HL-60/S4 treated with phorbol 12-myristate 13-acetate at 8.2 ng/mL for 4 days and 3 days (cell line): ENCODE results near the gene RIN1.
"Not testable (repeated sequence)": the region's sequence is repeated elsewhere in the genome, so short reads cannot be mapped to it uniquely, and the experiment has no call there.

ENCODE experiments used
- in situ Hi-C: fragments of 300-500 bp; cut with MboI; formaldehyde crosslinking; loops from 2 replicates; pipeline ENCODE4 v1.15.0; 2022; ENCODE audit warnings: low sequenced_read_pairs

Gene RIN1

GRCh38 chr11:66322732-66323427 is 13.4 kb downstream of the RIN1 start:
- in situ Hi-C loops: no loop called here

GRCh38 chr11:66321606-66322005 is 14.6 kb downstream of the RIN1 start:
- in situ Hi-C loops: no loop called here

GRCh38 chr11:66320748-66321147 is 15.5 kb downstream of the RIN1 start:
- in situ Hi-C loops: not testable (repeated sequence)

DNA sequence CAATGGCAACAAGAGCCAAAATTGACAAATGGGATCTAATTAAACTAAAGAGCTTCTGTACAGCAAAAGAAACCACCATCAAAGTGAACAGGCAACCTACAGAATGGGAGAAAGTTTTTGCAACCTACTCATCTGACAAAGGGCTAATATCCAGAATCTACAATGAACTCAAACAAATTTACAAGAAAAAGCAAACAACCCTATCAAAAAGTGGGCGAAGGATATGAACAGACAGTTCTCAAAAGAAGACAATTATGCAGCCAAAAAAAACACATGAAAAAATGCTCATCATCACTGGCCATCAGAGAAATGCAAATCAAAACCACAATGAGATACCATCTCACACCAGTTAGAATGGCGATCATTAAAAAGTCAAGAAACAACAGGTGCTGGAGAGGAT is 15.9 kb downstream of the RIN1 start:
- in situ Hi-C loops: not testable (repeated sequence)

DNA sequence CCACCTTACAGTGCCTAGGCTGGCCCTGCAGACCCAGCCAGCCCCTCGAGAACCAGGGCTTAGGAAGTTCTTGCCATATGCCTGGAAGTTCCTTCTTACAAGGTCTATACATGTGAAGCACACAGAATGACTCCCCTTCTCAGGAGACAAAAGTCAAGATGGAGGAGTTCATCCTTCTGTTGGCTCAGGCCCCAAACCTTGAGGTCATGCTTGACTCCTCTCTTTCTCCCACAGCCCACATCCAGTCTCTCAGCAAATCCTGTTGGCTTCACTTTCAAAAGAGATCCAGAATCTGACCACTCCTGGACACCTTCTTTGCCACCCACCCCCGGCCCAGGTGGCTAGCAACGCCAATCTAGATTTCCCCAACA is 17.6 kb downstream of the RIN1 start:
- in situ Hi-C loops: no loop called here

GRCh38 chr11:66317723-66318599 is 18.3 kb downstream of the RIN1 start:
- in situ Hi-C loops: no loop called here

- in situ Hi-C loops: no loop called here
Observed at GRCh38 chr11:66317322-66317722, 18.9 kb downstream of the RIN1 start.

DNA sequence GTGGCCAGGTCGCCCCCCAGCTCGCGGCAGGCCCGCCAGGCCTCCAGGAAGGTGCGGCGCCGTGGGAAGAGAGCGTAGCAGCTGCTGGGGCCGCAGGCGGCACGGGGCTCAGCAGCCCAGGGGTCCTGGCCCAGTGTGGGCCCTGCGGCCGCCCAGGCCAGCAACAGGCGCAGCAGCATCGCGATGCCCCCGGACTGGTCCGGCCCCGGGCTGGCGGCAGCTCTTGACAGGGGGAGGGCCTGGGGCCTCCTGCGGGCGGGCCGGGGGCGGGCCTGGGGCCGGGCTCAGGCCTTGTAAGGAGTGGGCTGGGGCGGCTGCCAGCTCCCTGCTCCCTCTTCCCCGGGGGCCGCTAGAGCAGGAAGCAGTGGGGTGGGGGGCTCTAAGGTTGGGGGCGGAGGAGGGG is 19.4 kb downstream of the RIN1 start, which contains the start of gene CD248:
TSS of gene CD248 (minus strand) at position 196 of the 403 bp plus-strand sequence. CDS start at position 179, 17 bp downstream.
- in situ Hi-C loops: no loop called here

- in situ Hi-C loops: no loop called here
Observed at GRCh38 chr11:66315921-66316811, 20.1 kb downstream of the RIN1 start.

- in situ Hi-C loops: no loop called here
Observed at GRCh38 chr11:66315498-66315885, 20.7 kb downstream of the RIN1 start.

DNA sequence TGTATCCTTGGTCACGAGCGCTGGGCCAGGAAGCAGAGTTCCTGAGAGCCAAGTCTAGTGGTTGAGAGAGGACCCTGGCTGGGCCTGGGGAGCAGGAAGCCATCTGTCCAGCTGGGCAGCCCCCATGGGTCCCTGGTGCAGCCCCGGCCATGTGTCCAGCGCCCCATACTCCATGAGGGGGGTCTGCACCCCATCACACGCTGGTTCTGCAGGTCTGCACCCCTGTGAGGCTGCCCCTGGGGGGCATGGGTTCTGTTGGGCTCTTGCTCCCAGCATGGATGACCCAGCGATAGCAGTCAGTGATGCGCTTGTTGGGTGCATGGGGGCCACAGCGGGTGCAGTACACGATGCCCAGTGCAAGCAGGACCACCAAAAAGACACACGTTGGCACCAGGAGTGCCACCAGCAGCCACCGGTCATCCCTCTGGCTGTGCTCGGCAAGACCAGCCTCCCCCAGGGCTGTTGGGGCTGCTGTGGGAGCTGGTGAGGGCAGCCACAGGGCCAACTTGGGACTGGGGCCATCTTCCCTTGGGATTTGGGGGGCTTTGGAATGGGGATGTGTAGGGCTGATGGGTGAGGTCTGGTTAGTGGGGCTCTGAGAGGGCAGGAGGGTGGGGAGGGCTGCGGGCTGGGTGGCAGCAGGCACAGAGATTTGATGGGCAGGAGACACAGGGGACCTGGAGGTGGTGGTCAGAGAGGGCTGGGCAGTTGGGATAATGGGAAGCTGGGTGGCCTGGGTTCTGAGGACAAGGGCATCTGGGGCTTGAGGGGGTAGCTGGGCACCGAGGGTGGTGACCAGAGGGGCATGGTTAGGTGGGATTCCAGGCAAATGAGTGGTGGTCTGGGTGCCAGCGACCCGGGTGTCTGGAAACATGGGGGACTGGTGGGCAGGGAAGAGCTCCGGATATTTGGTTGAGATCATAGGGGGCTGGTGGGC is 21.4 kb downstream of the RIN1 start:
- in situ Hi-C loops: no loop called here

- in situ Hi-C loops: no loop called here
Observed at GRCh38 chr11:66314186-66314501, 22.1 kb downstream of the RIN1 start.

DNA sequence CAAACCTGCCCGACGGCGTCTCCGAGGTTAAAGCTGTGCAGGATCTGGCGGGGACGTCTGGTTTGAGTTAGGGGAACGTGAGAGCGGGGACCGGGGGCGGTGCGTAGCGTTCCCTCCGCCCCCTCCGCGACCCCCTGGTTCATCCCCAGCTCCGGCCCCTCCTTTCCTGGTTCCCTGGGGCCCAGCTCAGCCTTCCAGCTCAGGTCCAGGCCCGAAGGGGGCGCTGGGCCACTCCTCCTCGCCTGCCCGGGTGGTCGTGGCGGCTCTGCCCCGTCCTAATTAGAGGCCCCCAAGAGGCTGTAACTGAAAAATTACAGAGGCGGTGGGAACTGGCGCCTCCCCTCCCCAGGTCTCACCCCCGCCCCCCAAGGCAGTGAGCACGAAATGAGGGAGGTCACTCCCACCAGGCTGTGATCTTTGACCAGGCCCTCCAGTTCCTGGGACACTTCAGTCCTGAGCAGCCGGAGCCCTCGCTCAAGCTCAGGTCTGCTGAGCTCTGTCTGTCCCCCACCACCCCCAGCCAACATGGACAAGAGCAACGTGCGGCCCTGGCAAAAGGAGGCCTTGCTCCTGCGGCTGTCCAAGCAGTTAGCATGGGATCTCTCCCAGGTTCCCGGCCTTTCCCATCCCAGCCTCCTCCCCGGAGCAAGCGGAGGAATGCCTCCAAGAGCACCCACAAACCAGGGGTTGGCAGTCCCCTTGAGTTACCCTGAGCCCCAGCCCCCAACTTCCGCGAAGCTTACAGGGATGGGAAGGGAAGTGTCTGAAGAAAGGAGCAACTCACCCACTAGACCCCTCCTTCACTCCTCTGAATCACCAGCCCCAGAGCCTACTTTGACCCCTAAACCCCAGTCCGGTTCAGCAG is 22.7 kb downstream of the RIN1 start:
- in situ Hi-C loops: no loop called here

- in situ Hi-C loops: no loop called here
Observed at GRCh38 chr11:66312549-66313320, 23.5 kb downstream of the RIN1 start.

GRCh38 chr11:66311965-66312548 is 24.2 kb downstream of the RIN1 start:
- in situ Hi-C loops: no loop called here

DNA sequence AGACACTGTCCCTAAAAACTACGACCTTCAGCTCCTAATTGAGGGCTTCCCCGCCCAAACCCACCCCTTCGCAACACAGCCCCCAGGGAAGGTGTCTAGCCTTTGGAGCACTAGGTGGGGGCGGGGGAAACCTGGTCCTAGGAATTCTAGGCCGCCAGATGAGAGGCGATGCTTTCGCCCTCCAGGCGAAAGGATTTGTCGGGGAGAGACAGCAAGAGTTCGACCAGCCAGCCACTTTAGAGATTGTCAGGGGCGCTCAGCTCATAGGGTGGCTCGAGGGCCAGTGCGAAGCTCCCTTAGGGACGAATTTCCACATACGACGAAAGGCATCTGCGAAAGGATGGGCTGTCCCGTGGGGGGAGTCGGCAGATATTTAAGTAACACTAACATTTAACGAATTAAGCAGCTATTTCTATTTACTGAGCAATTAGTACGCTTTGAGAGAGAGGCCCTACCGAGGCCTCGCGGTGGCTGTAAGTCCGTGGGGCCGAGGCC is 24.7 kb downstream of the RIN1 start:
- in situ Hi-C loops: no loop called here

- in situ Hi-C loops: not testable (repeated sequence)
Observed at GRCh38 chr11:66310803-66311440, 25.3 kb downstream of the RIN1 start.

DNA sequence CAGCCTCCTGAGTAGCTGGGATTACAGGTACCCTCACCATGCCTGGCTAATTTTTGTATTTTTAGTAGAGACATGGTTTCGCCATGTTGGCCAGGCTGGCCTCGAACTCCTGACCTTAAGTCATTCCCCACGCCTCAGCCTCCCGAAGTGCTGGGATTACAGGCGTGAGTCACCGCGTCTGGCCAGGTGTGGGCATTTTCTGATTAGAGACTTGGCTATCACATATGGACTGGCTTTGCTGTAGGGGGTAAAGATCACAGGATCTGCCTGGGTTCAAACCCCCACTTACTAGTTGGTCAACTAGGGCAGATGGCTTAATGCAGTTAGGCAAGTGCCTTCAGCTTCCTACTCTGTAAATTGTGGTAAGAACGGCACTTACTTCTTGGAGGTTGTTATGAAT is 25.9 kb downstream of the RIN1 start:
- in situ Hi-C loops: no loop called here
